ENCODE measurements around the gene PPP1R14C.

Gene PPP1R14C

GRCh38 chr6:150271172-150271500 is 128.3 kb downstream of the PPP1R14C start:
- no peak for DNase-seq (ENCODE audit: low read depth in 2 of 2)

GRCh38 chr6:150271501-150272263 is 128.8 kb downstream of the PPP1R14C start:
- DNase-seq (ENCODE audit: low read depth in 2 of 2), result no peak

- DNase-seq (ENCODE audit: low read depth in 2 of 2), result no peak
These were observed 129.6 kb downstream of the PPP1R14C start for GRCh38 chr6:150272264-150272975.

GRCh38 chr6:150272976-150273315 is 130.1 kb downstream of the PPP1R14C start:
- DNase-seq (ENCODE audit: low read depth in 2 of 2), result no peak

DNA sequence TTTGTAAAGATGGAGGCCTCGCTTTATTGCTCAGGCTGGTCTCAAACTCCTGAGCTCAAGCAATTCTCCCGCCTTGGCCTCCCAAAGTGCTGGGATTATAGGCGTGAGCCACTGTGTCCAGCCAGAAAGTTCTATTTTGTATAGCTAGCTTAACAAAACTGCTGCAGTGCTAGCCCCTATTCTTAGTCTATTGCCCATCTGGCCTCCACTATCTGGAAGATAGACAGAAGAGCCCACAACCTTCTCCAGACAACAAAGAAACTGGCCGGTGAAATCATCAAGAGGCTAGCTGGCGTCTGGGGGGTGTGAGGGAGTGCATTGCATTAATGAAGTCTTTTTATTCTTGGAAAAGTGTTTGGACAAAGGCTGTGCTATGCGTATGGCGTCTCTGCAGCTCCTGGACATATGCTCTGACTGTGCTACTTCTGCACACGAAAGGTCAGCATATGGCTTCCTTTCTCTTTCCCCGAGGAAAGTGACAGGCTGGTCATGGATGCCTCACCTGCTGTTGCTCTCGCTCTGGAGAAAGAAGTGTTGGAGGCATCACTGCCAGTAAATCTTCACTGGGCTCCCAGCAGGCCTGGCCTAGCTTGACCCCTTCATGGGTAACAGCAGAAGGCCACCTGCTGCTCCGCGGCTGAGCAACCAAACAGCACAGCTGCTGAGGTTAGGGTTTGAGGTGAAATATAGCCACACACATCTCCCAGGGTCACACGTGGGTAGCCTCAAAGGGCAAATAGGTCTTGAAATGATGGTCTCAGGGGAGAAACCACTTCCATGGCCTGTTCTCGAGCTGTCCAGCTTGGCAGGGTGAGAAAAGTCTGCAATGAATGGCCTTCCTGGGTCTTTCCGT is 130.8 kb downstream of the PPP1R14C start:
- no peak for DNase-seq (ENCODE audit: low read depth in 2 of 2)

DNA sequence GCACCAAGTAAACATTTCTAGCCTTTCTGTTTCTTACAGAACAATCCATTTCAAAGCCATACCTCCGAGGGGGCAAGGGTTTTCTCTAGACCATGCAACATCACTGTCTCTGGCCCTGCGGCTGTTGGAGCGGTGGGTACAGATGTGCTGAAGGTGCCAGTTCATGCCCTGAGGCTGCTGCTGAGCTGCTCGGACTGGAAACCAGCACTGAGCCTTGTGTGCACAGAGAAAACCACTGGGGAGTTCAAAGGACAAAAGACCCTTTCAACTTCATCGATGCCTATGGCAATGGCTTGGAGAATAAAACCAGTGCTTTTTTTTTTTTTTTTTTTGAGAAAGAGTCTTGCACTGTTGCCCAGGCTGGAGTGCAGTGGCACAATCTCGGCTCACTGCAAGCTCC is 132.6 kb downstream of the PPP1R14C start:
- no peak for DNase-seq (ENCODE audit: low read depth in 2 of 2)

GRCh38 chr6:150276168-150276936 is 133.5 kb downstream of the PPP1R14C start:
- no peak for DNase-seq (ENCODE audit: low read depth in 2 of 2)

GRCh38 chr6:150276937-150277742 is 134.3 kb downstream of the PPP1R14C start:
- no peak for DNase-seq (ENCODE audit: low read depth in 2 of 2)

DNA sequence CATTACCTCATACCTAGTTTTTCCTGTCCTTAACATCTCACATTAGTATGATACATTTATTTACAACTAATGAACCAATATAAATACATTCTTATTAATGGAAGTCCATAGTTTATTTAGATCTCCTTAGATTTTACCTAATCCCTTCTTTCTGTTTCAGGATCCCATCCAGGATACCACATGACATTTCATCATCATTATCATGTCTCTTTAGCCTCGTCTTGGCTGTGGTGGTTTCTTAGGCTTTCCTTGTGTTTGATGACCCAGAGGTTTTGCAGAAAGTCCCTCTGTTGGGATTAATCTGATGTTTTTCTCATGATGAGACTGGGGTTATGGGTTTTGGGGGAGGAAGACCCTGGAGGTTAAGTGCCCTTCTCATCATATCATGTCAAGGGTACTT is 136.7 kb downstream of the PPP1R14C start:
- no peak for DNase-seq (ENCODE audit: low read depth in 2 of 2)

GRCh38 chr6:150280703-150281102 is 137.9 kb downstream of the PPP1R14C start:
- no peak for DNase-seq (ENCODE audit: low read depth in 2 of 2)

GRCh38 chr6:150281767-150282166 is 138.9 kb downstream of the PPP1R14C start:
- DNase-seq (ENCODE audit: low read depth in 2 of 2), result no peak

DNA sequence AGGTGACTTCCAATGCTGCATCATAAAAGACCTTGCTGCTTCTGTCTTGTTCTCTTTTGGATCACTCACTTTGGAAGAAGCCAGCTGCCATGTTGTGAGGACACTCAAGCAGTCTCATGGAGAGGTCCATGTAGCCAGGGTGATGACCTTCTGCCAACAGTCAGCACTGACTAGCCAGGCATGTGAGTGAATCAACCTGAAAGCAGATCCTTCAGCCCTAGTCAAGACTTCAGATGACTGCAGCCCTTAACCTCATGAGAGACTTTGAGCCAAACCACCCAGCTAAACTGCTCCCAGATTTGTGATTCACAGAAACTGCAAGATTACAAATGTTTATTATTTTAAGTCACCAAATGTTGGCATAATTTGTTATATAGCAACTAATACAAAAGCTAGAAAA is 140.0 kb downstream of the PPP1R14C start:
- DNase-seq (ENCODE audit: low read depth in 2 of 2), result no peak

- no peak for DNase-seq (ENCODE audit: low read depth in 2 of 2)
These were observed 143.6 kb downstream of the PPP1R14C start for GRCh38 chr6:150286460-150286859.

DNA sequence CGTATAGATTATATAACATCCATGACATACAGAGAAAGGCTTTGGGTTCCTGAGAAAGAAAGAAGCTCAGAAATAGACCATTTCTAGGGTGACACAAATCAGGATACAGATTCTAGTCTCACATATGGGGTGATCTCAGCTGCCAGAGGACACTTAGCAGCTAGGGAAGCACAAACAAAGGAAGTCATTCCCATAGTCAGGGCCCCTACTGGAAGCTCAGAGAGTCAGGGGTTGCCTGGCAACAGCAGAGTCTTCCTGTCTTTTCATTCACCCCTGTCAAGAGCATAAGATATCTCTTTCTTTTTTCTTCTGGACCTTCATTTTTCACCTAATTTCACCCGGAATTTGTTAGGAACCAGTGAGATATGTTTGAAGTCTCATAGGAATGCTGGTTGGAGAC is 144.1 kb downstream of the PPP1R14C start:
- DNase-seq (ENCODE audit: low read depth in 2 of 2), result no peak

GRCh38 chr6:150288456-150288855 is 145.6 kb downstream of the PPP1R14C start:
- DNase-seq (ENCODE audit: low read depth in 2 of 2), result no peak

GRCh38 chr6:150289454-150290071 is 146.7 kb downstream of the PPP1R14C start:
- DNase-seq (ENCODE audit: low read depth in 2 of 2), result no peak

DNA sequence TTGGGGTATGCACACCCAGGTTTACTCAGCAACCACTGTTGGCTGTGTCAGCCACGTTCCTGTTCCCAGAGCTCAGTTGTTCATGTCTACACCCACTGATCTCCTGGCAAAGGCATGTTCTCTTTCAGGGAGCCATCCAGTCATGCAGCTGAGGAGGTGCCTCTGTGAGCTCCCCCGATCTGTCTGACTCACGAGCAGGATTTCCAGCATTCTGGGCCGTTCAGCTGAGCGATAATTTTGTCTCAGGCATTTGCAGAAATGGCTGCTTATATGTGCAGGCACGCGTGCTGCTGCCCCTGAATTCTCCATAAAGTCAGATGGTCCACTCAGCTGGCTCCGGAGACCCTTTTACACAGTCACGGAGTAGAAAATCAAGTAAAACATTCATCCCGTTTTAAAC is 147.6 kb downstream of the PPP1R14C start:
- DNase-seq (ENCODE audit: low read depth in 2 of 2), result no peak

DNA sequence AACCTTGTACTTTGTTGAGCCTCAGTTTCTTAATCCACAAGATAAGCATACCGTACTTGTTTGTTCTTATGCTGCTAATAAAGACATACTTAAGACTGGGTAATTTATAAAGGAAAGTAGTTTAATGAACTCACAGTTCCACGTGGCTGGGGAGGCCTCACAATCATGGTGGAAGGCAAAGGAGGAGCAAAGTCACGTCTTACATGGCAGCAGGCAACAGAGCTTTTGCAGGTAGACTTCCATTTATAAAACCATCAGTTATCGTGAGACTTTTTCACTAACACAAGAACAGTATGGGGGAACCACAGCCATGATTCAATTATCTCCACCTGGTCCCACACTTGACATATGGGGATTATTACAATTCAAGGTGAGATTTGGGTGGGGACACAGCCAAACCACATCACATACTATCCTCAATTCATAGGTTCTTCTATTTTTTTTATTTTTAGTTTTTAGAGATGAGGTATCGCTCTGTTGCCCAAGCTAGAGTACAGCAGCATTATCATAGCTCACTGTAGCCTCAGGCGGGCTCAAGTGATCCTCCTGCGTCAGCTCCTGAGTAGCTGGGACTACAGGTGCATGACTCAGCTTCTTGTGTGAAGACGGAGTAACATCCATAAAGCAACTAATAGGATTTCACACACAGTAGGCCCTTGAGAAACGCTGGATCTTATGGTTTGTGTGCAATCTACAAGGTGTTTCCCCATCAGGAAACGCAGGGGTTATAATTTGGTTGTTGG is 149.3 kb downstream of the PPP1R14C start:
- DNase-seq (ENCODE audit: low read depth in 2 of 2), result no peak

- DNase-seq (ENCODE audit: low read depth in 2 of 2), result no peak
These were observed 150.2 kb downstream of the PPP1R14C start for GRCh38 chr6:150293019-150293418.
